Muscle layer of colon (tissue), 2 donors: ENCODE data around the gene CRYGB.

ENCODE experiments used
- H3K27ac ChIP-seq: one replicate; pipeline ENCODE4 v1.7.0; 2013; ENCODE audit warnings: low read depth, mild to moderate bottlenecking, low read length, moderate library complexity
- H3K27me3 ChIP-seq, 2 donors: one replicate each; pipeline ENCODE4 v1.7.0; 2013; ENCODE audit warnings: low read length in 2 of 2, mild to moderate bottlenecking in 2 of 2; ENCODE audit not compliant: insufficient read depth in 2 of 2, control insufficient read depth in 1 of 2
- H3K36me3 ChIP-seq: one replicate; pipeline ENCODE4 v1.7.0; 2013; ENCODE audit warnings: mild to moderate bottlenecking, low read length; ENCODE audit not compliant: insufficient read depth
- H3K4me1 ChIP-seq: one replicate; pipeline ENCODE4 v1.7.0; 2013; ENCODE audit warnings: mild to moderate bottlenecking, low read length; ENCODE audit not compliant: insufficient read depth
- H3K4me3 ChIP-seq, 2 donors: one replicate each; pipeline ENCODE4 v1.7.0; 2013; ENCODE audit warnings: low read length in 2 of 2, low read depth in 1 of 2, mild to moderate bottlenecking in 1 of 2, moderate library complexity in 1 of 2
- H3K9ac ChIP-seq: one replicate; pipeline ENCODE4 v1.7.0; 2013; ENCODE audit warnings: low read length
- H3K9me3 ChIP-seq: one replicate; pipeline ENCODE4 v1.7.0; 2013; ENCODE audit warnings: mild to moderate bottlenecking, low read length
- donor health status: abdominal sarcoma.
- donor health status: Adenocarcinoma of cecum.

The CRYGB gene

DNA sequence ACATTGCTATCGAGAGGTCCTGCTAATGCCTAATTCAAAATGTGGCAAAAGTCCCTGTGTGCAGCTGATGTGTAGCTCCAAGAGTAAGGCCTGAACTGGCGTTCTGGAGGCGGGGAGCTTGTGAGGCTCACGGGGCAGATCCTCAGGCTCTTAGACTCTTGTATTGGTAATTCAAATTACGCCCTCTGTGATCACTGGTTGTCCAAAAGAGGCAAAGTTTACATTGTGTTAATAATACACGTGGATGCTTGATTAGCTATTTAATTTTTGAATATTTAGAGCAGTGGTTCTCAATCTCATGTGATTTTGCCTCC is 29.8 kb upstream of the CRYGB start:
- Histone ChIP-seq H3K36me3 (no peaks in the 10 kb centered on the region), H3K9me3 (no peaks in the 10 kb centered on the region), H3K27me3 (no peaks in the 10 kb centered on the region), H3K4me1 (peaks cover 5% of the 10 kb centered on the region), H3K9ac (no peak overlapping the region), H3K27ac (no peak overlapping the region), H3K4me3 (no peak overlapping the region)

DNA sequence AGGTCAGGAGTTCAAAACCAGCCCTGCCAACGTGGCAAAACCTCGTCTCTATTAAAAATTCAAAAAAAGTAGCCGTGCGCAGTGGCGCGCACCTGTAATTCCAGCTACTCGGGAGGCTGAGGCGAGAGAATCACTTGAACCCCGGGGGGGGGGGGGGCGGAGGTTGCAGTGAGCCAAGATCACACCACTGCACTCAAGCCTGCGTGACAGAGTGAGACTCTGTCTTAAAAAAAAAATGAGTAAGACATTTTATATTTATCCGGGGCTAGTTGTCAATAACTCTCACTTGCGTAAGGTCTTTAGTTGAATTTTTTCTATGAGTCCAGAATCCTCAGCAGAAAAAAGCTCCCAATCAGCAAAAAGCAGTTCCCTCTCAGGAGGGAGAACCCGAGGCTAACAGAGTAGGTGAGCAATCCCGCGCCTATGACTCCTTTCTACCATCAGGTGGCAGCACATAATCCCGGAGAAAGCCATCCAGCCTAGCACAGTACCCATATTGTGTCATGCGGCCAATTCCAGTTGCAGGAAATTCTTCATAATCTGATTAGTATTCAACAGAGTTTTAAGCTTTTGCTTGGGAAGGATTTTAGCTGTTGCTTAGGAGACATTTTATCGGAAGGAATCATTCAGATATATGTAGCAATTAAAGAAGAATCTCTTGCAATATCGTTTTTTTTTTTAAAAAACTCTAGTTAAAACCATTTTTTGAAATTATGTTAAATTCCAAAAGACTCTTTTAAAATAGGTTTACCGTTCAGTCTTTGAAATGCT is 29.3 kb upstream of the CRYGB start:
- no peak overlapping the region for H3K9ac ChIP-seq
- no peak overlapping the region for H3K27ac ChIP-seq
- peaks cover 5% of the 10 kb centered on the region for H3K4me1 ChIP-seq
- no peaks in the 10 kb centered on the region for H3K36me3 ChIP-seq
- no peaks in the 10 kb centered on the region for H3K9me3 ChIP-seq
- no peak overlapping the region for H3K4me3 ChIP-seq
- no peaks in the 10 kb centered on the region for H3K27me3 ChIP-seq

DNA sequence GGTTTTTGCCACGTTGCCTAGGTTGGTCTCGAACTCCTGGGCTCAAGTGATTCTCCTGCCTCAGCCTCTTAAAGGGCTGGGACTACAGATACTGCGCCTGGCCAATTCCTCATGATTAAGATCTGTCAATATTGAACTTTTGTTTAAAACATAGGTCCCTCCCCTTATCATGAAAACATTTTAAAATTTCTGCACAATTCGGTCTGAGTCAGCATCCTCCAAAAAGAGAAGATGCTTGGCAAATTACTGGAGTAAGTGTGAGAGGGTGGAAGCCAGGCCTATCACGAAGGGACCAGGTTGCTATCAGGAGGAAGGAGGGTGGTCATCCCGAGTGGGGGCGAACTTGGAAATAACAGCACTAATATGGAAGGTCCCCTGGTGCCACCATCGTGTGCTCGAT is 28.2 kb upstream of the CRYGB start:
- H3K27me3 ChIP-seq = no peaks in the 10 kb centered on the region
- H3K27ac ChIP-seq = no peak overlapping the region

DNA sequence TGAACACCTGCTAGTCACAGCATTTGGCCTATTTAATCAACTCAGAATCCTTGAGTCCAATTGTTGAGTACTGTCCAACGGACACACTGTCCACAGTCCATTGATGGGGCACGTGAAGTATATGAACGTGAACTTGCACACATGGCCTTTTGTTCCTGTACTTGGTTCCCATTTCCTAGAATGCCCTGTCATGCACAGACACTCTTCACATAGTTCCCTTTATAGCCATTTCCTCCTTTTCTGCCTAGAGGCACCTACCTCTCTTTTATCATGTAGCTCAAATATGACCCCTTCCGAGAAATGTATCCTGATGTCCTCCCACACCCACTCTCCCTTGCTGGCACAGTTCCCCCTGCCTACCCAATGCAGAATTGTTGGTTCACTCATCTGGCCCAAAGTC is 26.2 kb upstream of the CRYGB start:
- no peak overlapping the region for H3K4me3 ChIP-seq
- H3K4me1 ChIP-seq = peaks cover 5% of the 10 kb centered on the region
- H3K27ac ChIP-seq = no peak overlapping the region
- no peaks in the 10 kb centered on the region for H3K9me3 ChIP-seq
- no peaks in the 10 kb centered on the region for H3K27me3 ChIP-seq
- no peak overlapping the region for H3K9ac ChIP-seq
- H3K36me3 ChIP-seq = no peaks in the 10 kb centered on the region

More for the DNA sequence above, 28.2 kb upstream of the CRYGB start:
- Histone ChIP-seq H3K36me3 (no peaks in the 10 kb centered on the region), H3K4me1 (peaks cover 5% of the 10 kb centered on the region), H3K9ac (no peak overlapping the region), H3K4me3 (no peak overlapping the region), H3K9me3 (no peaks in the 10 kb centered on the region)

DNA sequence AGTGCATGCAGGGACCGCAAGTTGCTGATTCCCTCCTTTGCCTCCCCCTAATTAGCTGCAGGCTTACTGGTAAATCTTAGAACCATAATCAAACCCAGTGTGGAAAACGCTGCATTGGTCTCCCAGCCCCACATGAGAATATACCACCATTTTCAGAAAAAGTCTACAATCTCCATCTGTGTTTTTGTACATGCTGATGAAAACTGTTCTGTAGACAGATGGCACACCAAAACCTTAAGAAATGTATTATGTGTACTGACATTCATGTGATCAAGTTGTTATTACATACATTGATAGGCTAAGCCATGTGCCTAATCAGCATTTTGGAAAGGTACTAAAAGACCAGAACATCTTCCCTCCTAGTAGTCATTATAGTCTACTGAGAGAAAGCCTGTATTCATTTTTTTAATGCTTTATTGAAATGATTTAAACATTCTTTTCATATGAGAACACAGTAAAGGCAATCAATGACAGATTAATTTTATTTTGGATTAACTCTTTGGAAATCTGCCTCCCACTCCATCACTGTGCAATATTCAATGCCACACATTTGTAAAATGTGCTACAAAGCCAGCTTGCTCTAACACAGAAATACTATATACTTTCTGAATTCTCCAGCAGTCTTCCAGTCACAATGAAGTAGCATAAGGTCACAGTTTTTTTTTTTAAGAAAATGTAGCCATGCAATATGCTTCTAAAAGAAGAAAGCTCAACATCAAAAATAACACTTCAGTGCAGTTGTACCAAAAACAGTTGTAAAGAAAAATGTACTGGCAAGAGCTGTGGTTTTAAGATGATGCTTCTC is 19.2 kb upstream of the CRYGB start:
- Histone ChIP-seq H3K36me3 (no peaks in the 10 kb centered on the region), H3K9me3 (no peaks in the 10 kb centered on the region), H3K9ac (no peak overlapping the region), H3K27me3 (no peaks in the 10 kb centered on the region), H3K4me3 (no peak overlapping the region), H3K4me1 (no peaks in the 10 kb centered on the region), H3K27ac (no peak overlapping the region)

DNA sequence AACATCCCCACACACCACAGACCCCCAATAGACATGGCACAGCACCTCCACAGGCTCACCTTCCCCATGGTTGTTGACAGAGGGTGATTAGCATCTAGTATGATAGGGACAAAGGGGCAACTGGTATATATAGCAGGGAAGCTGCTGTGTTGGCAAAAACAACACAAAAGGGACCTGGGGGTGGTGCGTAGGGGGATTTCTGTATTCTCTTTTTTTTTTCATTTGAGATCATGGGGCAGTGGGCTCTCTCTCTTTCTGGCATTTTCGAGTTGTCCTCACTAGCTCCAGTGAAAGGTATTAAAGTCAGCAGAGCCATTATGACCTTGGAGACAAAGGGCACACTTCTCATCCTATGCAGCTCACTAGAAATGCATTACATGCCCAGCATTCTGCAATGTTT is 17.5 kb upstream of the CRYGB start, which contains the start of gene CRYGA:
Gene CRYGA, minus strand, starts transcription at position 101 of the 400 bp plus-strand sequence. Its CDS starts 33 bp downstream, at position 68.
- Histone ChIP-seq H3K36me3 (no peaks in the 10 kb centered on the region), H3K9me3 (no peaks in the 10 kb centered on the region), H3K4me1 (no peaks in the 10 kb centered on the region), H3K27me3 (no peaks in the 10 kb centered on the region), H3K27ac (no peak within 1 kb of the TSS), H3K4me3 (no peak within 1 kb of the TSS), H3K9ac (no peak within 1 kb of the TSS)

DNA sequence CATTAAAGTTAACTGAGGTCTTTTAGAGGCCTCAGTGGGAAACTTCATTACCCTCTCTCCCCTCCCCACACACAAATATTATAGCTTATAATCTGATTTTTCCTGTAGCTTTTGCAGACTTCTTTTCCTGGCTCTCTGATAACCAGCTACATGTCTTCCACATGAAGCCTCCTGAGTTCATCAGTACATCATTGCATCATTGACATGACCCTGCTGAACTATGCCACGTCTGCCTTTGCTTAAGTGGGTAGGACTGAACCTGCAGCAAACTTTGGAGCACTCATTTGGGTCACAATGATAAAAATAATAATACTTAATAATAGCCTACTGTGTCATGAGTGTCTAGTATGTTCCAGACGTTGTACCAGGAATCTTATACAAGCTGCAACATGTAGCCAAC is 10.5 kb upstream of the CRYGB start:
- Histone ChIP-seq H3K27me3 (no peaks in the 10 kb centered on the region), H3K9me3 (no peaks in the 10 kb centered on the region), H3K9ac (no peak overlapping the region), H3K36me3 (no peaks in the 10 kb centered on the region), H3K4me3 (no peak overlapping the region), H3K4me1 (no peaks in the 10 kb centered on the region), H3K27ac (no peak overlapping the region)

DNA sequence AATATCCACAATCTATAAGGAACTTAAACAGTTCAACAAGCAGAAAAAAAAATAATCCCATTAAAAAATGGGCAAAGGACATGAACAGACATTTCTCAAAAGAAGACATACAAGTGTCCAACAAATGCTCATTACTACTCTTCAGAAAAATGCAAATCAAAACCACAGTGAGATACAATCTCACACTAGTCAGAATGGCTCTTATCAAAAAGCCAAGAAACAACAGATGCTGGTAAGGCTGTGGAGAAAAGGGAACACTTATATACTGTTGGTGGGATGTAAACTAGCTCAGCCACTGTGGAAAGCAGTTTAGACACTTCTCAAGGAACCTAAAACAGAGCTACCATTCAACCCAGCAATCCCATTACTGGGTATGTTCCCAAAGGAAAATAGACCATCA is 7.2 kb upstream of the CRYGB start:
- Histone ChIP-seq H3K9me3 (no peaks in the 10 kb centered on the region), H3K4me3 (no peak overlapping the region), H3K4me1 (no peaks in the 10 kb centered on the region), H3K36me3 (no peaks in the 10 kb centered on the region), H3K9ac (no peak overlapping the region), H3K27ac (no peak overlapping the region), H3K27me3 (no peaks in the 10 kb centered on the region)

DNA sequence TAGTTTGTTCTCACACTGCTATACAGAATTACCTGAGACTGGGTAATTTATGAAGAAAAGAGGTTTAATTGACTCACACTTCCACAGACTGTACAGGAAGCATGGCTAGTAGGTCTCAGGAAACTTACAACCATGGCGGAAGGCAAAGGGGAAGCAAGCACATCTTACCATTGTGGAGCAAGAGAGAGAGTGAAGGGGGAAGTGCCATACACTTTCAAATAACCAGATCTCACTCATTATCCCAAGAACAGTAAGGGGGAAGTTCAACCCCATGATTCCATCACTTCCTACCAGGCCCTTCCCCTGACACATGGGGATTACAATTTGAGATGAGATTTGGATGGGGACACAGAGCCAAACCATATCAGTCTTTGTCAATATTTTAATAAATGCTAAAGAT is 5.0 kb upstream of the CRYGB start:
- no peaks in the 10 kb centered on the region for H3K36me3 ChIP-seq

DNA sequence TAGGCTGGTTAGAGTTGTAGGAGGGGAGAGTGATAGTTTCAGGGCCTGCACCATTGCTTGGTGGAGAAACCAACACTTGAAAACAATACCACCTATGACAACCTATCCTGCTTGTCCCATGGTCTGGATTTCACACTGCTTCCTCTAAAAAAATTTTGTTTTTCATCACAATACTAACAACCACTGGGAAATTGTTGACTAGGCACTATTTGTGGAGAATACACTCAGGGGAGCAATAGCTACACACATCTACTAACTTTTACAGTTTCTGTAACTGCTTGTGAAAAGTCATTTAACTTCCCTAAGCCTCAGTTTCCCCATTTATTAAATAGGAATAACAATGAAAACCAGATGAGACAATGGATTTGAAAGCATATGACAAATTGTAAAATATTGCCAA is 4.1 kb upstream of the CRYGB start:
- H3K27ac ChIP-seq = no peak overlapping the region
- no peak overlapping the region for H3K4me3 ChIP-seq
- no peaks in the 10 kb centered on the region for H3K27me3 ChIP-seq
- no peak overlapping the region for H3K9ac ChIP-seq
- H3K36me3 ChIP-seq = no peaks in the 10 kb centered on the region
- no peaks in the 10 kb centered on the region for H3K9me3 ChIP-seq
- no peaks in the 10 kb centered on the region for H3K4me1 ChIP-seq

More for the DNA sequence above, 5.0 kb upstream of the CRYGB start:
- Histone ChIP-seq H3K9ac (no peak overlapping the region), H3K4me1 (no peaks in the 10 kb centered on the region), H3K9me3 (no peaks in the 10 kb centered on the region), H3K27me3 (no peaks in the 10 kb centered on the region), H3K27ac (no peak overlapping the region), H3K4me3 (no peak overlapping the region)

DNA sequence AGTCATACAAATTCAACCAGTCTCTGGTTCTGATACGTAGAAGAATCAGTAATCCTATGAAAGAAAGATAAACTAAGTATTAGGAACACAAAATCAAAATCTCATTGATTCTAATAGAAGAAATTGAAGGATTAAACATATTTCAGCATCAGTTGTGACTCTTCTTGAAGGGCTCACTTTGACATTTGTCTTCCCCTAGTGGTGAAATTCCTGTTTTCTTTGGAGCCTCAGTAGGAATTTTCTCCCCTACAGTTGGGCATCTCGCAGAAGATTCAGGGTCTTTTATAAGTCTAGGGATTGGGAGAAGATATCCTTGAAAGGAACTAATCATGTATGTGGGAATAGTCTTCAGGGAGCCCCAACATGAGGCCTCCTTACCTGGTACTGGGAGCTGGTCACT is 2.8 kb upstream of the CRYGB start:
- no peak overlapping the region for H3K27ac ChIP-seq
- no peaks in the 10 kb centered on the region for H3K9me3 ChIP-seq
- no peaks in the 10 kb centered on the region for H3K4me1 ChIP-seq
- no peak overlapping the region for H3K9ac ChIP-seq
- H3K27me3 ChIP-seq = no peaks in the 10 kb centered on the region
- no peak overlapping the region for H3K4me3 ChIP-seq
- H3K36me3 ChIP-seq = no peaks in the 10 kb centered on the region

DNA sequence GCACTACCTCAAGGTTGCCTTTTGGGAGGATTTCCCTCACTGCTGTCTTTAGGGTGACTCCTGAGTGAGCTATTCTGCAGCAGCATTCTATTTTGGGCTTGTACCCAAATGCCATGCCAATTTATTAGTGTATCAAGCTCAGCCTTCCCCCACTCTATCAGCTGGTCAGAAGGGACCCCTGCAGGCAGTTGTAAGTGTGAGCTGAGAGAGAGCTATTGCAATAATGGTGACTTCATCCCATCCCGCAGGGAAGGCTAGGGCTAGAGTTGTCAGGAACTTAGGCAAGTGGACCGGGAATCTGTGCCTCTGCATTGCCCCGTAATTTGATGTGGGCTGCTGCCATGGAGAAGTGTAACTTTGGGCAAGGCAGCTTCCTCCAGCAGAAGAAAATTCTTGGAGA is 1.8 kb upstream of the CRYGB start:
- Histone ChIP-seq H3K4me1 (no peaks in the 10 kb centered on the region), H3K4me3 (no peak overlapping the region), H3K36me3 (no peaks in the 10 kb centered on the region), H3K9ac (no peak overlapping the region), H3K9me3 (no peaks in the 10 kb centered on the region), H3K27ac (no peak overlapping the region), H3K27me3 (no peaks in the 10 kb centered on the region)
